ENCODE measurements around the gene TANC1.

The TANC1 gene

DNA sequence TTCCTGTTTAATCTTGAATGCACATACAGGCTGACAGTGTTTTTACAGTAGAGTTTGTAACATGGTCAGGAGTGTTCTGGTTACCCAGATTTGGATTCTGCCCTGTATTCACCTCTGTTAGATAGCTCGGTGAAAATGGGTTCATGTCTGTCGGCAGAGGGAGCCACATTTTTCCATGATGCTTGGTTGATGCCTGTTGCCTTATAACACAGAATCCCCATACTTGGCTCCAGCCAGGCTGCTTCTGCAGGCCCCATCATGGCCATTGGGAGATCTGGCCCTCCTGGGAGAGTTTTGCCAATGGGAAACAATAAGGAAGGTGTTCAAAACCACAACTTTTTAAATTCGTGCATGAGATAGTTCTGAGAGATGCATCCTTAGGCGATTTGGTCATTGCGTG, 240.0 kb downstream of the TANC1 start:
- no peak for DNase-seq

DNA sequence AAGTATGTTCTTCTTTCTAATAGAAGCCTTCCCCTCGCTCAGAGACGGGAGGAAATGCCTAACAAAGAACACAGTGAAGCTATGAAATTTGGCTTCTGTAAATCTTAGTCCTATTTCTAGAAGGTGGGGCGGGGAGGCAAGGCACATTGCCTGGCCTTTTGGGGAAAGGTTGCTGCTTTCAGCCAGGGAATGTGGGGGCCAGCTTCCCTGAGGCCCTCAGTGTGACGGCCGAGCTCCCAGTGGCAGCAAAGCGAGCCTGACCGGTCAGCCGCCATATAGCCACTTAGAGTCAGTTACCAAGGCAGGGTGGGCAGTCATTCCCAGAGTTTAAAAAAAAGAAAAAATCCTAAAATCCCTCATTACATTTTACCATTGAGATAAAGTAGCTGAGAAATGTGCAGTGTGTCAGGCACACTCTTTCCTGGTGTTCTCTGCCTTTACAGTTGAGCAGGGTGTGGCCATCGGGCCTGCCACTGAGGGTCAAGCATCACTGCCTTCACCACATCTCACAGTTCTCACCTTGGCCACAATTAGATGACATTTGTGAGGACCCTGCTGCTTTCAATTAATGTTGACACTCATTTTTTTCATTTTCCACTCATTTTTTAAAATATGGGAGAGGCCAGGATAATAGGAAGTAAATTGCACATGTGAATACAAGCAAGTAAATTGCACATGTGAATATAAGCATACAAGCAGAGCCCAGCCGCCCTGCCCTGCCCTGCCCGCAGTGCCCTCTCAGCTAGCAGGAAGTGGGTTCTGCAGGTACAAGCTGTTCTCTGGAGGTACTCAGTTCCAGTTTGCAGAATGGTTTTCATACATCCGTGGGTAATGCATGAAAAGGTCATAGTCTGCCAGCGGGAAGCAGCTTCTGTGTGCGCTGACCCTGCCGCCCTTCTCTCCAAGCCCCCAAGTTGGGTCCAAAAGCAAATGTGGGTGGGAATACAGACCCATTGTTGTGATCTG, 241.2 kb downstream of the TANC1 start:
- no peak for DNase-seq

DNA sequence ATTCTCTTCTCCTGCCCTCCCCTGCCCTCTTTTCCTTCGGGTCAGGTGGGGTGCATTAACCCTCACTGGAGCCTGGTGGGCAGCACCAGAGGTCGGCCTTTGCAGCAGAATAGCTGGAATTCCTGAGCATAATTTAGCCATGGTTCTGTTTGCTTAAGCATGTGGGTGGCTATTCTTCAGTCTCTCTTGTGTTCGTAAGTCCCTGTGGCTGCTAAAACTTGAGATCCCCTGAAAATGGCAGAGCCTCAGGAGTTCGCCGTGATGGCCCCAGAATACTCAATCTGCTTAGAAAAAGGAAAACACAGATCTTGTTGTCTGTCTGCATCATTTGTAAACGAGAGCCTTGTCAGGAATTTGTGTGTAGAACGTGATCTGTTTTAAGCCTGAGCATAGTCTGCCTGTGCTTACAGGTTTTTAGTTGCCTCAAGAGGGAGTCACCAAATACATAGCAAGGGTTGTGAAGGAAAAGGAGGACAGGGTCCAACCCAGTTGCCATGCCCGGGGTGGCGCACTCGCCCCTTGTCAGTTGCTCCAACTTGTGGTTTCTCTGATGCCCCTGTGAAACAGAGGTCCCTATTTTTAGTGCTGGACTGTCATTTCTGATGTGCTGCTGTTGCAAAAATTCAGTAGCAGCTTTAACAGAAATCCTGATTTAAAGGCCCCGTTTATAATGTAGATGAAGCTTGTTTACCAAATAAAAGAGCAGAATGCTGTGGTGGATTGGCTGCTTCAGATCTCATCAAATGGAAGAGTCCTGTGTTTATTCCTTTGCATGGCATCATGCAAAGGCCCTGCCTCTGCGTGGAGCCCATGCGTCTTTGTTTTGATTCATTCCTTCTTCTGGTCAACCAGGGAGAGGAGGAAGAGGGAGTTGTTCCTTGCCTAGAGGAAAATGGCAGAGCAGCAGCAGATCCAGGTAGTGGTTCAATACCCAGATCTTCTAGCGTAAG, 243.3 kb downstream of the TANC1 start:
- no peak for DNase-seq

DNA sequence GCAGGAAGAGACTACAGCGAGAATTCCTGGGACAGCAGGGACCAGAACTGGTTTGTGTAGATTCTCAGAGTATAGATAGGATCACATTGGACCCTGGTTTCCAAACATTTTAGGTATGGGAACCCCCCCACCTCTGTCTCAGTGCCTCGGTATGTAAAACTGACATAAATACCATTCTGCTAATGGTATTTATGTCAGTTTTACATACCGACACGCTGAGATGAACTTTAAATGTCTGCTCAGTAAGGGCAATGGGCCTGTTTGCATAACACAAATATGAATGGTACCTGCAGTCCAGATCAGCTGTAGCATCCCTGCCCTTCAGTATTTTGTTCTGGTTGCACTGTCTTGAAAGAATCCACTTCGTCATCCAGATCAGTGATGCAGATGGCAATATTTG, 244.9 kb downstream of the TANC1 start:
- no peak for DNase-seq

DNA sequence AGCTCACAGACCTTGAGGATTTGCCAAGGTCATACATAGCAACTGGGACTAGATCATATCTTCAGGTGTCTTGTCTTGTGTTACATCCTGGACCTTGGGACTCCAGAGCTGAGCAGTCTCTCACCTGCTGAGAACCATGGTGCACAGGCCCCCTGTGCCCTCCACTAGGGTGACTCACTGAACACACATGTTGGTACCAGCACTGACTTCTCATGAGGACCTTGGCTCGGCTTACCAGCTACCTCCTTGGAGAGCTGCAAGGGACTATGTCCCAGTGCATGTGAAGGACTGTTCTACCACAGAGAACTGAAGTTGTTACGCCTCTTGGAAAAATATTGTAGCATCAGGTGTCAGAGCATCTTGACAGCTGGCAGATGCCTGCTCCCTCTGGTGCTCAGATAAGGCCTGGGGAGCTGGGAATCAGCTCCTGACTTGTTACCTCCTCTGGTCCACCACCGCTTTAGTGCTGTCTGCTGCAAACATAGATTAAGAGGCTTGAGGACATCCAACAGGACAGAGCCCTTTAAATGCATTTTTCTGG, 246.0 kb downstream of the TANC1 start:
- DNase-seq: no peak

DNA sequence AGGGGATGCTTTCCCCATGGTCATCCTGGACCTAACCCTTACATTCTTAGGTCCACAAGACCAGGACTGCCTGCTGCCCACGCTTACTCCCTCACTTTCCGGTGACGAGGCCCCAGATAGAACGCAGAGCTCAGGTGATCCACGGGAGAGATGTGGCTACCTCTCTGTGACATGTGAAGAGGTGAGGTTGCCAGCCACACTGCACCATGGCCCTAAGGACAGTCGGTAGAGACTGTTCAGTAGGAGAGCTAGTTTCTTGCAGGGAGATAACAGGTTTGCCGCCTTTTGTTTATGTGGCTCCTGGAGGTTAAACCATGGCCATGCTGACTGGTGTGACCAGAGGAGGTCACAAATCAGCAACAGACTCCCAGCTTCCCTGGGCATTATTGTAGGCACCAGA, 246.7 kb downstream of the TANC1 start:
- no peak for DNase-seq

DNA sequence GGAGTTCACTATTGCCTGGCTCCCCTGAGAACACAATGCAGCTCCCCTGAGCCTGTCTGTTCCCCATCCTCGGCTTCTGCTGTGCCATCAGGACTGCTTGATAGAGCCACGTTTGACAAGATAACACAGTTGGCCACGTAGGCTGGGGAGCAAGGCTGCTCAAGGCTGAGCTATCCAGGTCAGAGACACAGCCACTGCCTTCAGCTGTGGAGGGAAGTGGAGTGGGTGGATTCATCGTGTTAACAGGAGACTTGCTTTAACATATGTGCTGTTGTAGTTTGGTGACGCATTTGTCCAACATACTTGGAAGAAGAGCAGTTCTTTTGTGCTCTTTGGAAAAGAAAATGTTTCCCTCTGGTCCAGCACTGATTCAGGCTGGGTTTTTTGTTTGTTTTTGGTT, 249.2 kb downstream of the TANC1 start:
- no peak for DNase-seq

DNA sequence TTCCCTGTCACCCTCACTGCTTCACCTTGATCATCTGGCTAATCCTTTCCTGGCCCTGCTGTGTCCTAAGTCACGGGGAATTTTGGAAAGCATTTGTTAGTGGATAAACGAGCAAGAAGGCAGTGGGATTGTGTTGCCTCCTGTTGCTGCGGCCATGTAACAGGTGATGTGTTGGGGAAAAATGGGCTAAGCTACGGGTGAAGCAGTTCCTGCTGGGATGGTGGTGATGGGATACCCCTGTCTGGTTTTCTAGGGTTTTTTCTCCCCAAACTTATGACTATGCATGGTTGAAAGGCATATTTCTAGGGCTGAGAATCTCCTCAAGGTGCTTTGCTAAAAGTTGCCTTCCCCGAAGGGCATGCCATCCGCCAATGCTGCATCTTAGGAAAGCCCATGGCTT, 249.9 kb downstream of the TANC1 start:
- no peak for DNase-seq

DNA sequence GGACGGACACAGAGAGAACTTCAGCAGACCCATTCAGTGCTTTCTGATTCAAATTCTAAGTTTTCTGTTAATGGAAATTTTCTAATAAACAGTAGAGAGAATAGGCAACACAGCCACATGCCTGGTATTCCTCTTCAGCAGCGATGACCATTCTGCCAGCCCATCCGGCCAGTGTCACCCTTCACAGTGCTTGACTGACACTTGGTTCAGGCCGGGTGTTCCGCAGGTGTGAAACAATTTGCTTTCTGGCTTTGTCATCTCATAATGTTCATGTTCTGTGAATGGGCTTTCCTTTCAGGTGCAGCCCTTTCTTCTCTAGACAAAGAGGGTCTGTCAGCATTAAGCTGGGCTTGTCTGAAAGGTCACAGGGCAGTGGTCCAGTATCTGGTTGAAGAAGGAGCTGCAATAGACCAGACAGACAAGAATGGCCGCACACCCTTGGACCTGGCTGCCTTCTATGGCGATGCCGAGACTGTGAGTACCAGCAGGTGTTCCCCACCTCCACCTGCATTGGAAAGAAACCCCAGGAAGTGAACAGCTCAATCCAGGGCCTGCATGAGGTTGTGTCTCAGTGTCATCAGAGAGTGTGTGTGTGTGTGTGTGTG, 251.1 kb downstream of the TANC1 start:
- DNase-seq: no peak

DNA sequence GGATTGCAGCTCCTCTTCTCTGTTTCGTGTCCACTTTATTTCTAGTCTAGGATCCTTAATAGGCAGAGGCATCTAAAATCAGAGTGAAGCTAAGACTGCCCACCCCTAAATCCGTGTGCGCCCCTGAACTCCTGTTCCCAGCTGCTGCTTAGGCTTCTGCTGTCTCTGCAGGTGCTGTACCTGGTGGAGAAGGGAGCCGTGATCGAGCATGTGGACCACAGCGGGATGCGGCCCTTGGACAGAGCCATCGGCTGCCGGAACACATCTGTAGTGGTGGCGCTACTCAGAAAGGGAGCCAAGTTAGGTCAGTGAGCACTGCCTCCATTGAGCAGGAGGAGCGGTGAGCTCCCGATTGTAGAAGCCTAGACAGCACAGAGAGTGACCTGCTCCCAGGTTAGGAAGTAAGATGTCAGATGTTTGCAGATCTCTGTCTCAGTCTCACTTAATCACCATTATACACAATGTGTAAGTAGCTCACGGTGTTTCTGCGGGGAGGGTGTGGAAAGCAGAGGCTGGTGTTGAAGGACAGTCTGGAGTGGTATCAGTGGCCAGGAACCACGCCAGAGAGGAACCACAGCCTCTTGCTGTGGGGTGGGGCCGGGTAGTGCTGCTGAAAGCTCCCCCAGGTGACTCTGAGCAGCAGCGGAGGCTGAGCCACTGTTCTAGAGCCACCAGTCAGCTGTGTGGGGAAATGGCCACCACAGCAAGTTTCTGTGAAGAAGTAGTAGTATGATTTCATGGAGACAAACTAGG, 255.8 kb downstream of the TANC1 start:
- DNase-seq: no peak

DNA sequence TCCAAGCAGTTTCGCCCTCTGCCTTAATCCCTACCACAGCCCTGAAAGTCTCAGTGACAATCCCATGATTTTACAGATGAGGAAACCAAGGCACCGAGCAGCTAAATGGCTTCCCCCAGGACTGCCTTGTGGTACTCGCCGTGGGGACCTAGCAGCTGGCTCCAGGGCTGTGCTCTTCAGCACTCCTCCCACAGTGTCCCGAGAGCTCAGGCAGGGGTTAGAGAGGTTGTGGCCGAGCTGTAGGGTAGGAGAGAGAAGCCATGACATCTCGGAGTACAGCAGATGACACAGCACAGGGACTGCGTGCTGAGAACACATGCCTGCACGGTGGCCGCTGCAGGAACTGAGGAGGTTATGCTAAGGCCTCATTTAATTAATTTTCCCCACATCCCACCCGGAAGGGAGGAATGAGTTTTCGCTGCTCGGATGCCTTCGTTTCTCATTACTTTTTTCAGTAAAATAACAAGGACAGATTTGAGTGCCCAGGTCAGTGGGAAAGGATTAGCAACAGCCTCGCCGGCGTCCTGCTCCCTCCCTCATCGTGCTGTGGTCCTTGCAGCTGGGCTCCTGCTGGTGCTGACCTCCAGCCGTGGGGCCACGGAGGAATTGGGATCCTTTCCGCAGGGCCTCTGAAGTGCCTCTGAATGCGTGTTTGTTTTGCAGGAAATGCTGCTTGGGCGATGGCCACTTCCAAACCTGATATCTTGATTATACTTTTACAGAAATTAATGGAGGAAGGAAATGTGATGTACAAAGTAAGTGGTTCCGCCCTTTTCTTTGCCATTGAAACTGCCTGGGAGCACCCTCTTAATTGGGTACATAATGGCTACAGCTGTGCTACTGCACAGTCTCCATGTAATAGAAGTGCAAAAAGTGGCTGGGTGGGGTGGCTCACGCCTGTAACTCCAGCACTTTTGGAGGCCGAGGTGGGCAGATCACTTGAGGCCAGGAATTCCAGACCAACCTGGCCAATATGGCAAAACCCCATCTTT, 256.9 kb downstream of the TANC1 start:
- no peak for DNase-seq

DNA sequence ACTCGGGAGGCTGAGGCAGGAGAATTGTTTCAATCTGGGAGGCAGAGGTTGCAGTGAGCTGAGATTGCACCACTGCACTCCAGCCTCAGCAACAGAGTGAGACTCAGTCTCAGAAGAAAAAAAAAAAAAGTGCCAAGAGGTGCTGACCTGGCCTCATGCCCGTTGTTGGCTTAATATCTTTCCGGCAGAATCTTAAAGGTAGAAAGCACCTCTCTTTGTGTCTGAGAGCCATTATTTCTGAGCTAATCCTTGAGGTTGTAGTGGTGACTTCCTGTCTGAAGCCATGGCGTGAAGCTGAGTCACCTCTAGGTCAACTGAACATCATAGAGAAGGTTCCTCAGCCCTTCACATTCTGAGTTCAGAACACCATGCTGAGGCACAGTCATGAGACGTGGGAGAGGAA, 257.6 kb downstream of the TANC1 start:
- DNase-seq: peak; percentile 85

DNA sequence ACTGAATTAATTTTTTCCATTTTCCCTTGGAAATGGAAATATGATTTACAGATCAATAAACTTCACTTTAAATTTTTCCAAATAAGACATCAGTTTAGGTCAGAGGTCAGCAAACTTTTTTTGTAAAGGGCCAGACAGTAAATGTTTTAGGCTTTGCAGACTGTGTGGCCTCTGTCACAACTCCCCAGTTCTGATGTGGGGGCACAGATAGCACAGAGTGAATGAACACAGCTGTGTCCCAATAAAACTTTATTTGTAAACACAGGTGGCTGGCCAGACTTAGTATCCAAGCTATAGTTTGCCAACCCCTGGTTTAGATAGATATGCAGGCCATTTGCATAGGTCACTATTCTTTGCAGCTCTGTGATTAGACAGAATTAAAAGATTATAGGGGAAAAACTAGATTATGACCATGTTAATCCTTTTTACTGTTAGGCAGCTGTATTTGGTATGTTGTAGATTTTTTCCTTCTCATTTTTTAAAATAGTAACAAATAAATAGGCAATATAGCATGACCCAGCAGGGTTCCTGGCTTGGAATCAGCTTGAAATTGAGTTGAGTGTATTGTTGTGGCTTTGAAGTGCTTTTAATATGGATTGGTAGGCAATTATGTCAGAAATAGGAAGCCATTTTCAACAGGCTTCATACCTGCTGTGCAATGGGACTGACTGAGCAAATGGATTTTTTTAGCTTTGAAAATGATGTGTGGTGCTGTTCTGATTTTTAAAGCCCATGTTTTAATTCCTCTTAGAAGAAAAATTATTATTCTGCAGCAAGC, 258.4 kb downstream of the TANC1 start:
- no peak for DNase-seq

DNA sequence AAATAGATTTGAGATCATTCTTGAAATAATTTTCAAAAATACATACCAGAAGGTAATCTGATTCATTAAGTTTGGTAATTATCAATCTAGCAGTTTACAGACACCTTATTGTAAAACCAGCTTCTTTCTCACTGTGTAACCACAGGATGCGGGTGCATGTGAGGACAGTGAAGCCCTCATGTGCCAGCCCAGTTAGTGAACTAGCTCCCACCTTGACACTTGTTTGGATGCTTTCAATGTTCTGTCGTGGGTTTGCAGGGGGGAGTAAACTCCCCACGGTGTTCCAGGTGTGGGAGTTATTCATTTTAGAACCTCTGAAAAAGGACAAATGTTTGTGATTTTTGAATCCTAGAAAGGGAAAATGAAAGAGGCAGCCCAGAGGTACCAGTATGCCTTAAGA, 259.0 kb downstream of the TANC1 start:
- DNase-seq: no peak

DNA sequence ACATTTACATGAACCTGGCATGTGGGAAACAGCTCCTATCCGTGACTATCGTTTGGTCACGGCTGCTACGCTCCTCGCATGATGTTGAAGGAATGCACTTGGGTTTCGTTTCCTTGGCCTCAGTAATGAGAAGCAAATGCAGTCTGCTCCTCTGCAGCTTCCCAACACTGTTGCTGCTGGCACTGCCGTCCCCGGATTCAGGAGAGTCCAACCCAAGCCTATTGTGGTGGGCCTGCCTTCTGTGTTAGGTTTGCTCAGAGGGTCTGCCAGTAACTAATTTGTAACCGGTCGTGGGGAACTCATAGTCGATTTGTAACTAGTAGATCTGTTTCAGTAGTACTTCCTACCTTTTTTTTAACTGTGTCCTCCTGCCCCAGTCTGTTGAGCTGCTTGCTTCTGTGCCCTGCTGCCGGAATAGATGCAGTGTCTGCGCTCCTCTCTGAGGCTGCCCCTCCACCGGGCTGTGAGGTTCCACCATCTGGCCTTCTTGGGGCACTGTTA, 259.7 kb downstream of the TANC1 start:
- no peak for DNase-seq

DNA sequence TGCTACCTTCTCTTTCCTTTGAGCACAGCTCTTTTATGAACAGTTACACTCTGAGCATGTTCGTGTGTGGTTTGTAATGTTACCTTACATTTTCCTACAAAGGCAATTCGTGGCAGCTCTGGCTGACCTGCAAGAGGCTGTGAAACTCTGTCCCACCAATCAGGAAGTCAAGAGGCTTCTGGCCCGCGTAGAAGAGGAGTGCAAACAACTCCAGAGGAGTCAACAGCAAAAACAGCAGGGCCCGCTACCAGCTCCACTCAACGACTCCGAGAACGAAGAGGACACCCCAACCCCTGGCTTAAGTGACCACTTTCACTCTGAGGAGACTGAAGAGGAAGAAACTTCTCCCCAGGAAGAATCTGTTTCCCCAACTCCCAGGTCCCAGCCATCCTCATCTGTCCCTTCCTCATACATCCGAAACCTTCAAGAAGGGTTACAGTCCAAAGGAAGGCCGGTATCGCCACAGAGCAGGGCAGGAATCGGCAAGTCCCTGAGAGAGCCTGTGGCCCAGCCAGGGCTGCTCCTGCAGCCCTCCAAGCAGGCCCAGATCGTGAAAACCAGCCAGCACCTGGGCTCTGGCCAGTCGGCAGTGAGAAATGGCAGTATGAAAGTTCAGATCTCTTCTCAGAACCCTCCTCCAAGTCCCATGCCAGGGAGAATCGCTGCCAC, 261.2 kb downstream of the TANC1 start:
- no peak for DNase-seq

DNA sequence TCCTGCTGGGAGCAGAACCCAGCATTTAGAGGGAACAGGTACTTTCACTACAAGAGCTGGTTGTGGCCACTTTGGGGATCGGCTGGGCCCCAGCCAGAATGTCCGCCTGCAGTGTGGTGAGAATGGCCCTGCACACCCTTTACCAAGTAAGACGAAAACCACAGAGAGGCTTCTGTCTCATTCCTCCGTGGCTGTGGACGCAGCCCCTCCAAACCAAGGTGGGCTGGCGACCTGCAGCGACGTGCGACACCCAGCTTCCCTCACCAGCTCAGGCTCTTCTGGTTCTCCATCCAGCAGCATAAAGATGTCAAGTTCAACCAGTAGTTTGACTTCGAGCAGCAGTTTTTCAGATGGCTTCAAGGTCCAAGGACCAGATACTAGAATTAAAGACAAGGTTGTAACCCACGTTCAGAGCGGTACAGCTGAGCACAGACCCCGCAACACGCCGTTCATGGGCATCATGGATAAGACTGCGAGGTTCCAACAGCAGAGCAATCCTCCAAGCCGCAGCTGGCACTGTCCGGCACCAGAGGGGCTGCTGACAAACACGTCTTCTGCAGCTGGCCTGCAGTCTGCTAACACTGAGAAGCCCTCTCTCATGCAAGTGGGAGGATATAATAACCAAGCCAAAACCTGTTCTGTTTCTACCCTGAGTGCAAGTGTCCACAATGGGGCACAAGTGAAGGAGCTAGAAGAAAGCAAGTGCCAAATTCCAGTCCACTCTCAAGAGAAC, 261.9 kb downstream of the TANC1 start:
- DNase-seq: no peak

DNA sequence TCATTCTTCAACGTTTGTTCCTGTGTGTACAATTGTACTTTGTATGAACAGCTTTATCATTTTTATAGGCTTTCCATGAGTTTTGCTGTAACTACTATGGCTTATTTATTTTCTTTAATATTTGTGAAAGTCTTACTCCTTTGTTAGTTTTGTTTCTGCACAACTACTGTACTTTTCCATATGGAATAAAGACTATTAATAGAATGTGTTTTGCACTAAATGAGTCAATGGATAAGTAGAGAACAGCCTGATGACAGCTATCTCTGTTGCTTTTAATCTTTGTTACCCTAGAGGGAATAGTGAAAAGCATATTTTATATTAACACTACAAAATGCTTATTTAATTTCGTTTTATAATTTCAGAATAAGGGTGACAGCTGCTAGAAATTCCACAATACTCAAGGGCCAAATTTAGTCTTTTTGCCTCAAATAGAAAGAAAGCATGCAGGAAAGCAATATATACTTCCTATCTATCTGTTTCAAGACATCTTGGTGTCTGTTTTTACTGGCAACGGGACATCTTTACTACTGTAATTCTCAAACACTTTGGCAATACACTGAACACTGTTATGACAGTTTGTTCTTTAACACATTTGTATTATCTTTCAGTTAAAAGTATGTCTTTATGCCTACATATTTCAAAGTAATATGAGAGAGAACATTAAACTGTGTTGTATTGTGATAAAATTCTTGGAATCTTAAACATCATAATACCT, 264.2 kb downstream of the TANC1 start:
- no peak for DNase-seq
